Measurements from ENCODE around the gene WDCP. TPM values are rescaled to one million over a fixed set of nuclear protein-coding genes. Genes with fewer than 3 reads are reported as not detected.

Gene WDCP
- total RNA-seq, 3 donors from 2014 or later (not counting 1 experiment from before 2014, with no cell fraction given): 2.4 to 11.8 (median 11.2) TPM

DNA sequence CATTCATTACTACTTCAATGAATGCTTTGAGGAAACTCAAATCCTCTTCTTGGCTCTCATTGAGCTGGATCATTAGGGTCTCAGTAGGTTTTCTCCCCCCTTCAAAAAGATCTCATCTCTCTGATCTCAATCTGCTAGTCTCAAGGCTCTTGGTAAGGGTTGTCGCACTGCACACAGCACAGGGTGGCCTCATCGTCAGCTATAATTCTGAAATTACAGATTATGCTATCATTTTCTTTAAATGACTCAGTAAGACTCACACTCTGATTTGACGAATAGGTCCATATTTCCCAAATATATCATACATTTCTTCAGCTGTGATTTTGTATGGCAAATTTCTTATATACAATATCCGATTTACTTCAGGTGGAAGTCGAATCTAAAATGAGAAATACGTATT, 26.6 kb upstream of the WDCP start:
- 74% methylated on average over 3 of the region's 6 CpGs for WGBS (ENCODE audit: insufficient coverage)
- H3K27me3 Mint-ChIP-seq (ENCODE audit: low read depth in 2 of 2): no peaks in the 10 kb centered on the region
- peaks cover 17% of the 10 kb centered on the region for H3K4me1 ChIP-seq (ENCODE audit: control insufficient read depth, insufficient read depth, low read length)
- DNase-seq (no peak), ATAC-seq (no peak)
- H3K36me3 Mint-ChIP-seq: no peaks in the 10 kb centered on the region
- peak overlapping the region in 1 of 2 donors; percentile 55 for H3K27ac Mint-ChIP-seq
- H3K4me3 ChIP-seq (ENCODE audit: low read length): no peak overlapping the region
- intact Hi-C loops (cut with micrococcal nuclease): no loop called here
- peaks cover 29% of the 10 kb centered on the region for H3K36me3 ChIP-seq (ENCODE audit: control insufficient read depth, insufficient read depth, low read length)
- H3K4me1 Mint-ChIP-seq: peaks cover 12 to 41% of the 10 kb centered on the region in 2 donors
- H3K27ac ChIP-seq (ENCODE audit: low read length): no peak overlapping the region
- no peaks in the 10 kb centered on the region for H3K27me3 ChIP-seq (ENCODE audit: control insufficient read depth, insufficient read depth, low read length)
- H3K4me3 Mint-ChIP-seq: peak overlapping the region; percentile 18
- no peaks in the 10 kb centered on the region for H3K9me3 Mint-ChIP-seq
- H3K9me3 ChIP-seq (ENCODE audit: control insufficient read depth, insufficient read depth, low read length): no peaks in the 10 kb centered on the region
- TF ChIP-seq, protein P1, sequence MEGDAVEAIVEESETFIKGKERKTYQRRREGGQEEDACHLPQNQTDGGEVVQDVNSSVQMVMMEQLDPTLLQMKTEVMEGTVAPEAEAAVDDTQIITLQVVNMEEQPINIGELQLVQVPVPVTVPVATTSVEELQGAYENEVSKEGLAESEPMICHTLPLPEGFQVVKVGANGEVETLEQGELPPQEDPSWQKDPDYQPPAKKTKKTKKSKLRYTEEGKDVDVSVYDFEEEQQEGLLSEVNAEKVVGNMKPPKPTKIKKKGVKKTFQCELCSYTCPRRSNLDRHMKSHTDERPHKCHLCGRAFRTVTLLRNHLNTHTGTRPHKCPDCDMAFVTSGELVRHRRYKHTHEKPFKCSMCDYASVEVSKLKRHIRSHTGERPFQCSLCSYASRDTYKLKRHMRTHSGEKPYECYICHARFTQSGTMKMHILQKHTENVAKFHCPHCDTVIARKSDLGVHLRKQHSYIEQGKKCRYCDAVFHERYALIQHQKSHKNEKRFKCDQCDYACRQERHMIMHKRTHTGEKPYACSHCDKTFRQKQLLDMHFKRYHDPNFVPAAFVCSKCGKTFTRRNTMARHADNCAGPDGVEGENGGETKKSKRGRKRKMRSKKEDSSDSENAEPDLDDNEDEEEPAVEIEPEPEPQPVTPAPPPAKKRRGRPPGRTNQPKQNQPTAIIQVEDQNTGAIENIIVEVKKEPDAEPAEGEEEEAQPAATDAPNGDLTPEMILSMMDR (IDR thresholded peaks at IDR 0.05): no peak

DNA sequence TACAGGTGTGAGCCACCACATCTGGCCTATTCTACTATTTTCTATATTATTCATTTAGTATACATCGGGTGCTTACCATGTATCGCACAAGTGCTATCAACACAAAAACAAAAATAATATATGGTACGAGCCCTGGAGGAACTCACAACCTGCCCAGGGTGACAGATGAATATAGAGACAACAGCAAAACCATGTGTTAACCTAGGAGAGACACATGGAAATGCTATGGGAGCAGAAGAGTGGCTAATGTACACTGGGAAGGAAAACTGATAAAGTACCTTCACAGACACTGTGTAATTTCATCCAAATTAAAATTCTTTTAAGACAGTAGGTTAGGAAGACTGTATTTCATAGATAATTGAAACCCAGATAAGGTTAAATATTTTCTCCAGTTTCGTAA, 25.1 kb upstream of the WDCP start:
- Mint-ChIP-seq H3K4me1 (peaks cover 12 to 35% of the 10 kb centered on the region in 2 donors), H3K27me3 (ENCODE audit: low read depth in 2 of 2) (no peaks in the 10 kb centered on the region), H3K4me3 (no peak overlapping the region), H3K36me3 (no peaks in the 10 kb centered on the region), H3K27ac (no peak overlapping the region), H3K9me3 (no peaks in the 10 kb centered on the region)
- Histone ChIP-seq H3K27ac (ENCODE audit: low read length) (no peak overlapping the region), H3K36me3 (ENCODE audit: control insufficient read depth, insufficient read depth, low read length) (peaks cover 39% of the 10 kb centered on the region), H3K27me3 (ENCODE audit: control insufficient read depth, insufficient read depth, low read length) (no peaks in the 10 kb centered on the region), H3K4me1 (ENCODE audit: control insufficient read depth, insufficient read depth, low read length) (peaks cover 9% of the 10 kb centered on the region), H3K4me3 (ENCODE audit: low read length) (no peak overlapping the region), H3K9me3 (ENCODE audit: control insufficient read depth, insufficient read depth, low read length) (no peaks in the 10 kb centered on the region)
- TF ChIP-seq, protein P1 (IDR thresholded peaks at IDR 0.05): no peak
- ATAC-seq: no peak
- intact Hi-C loops (cut with micrococcal nuclease): no loop called here
- WGBS (ENCODE audit: insufficient coverage): 93% methylated on average over 4 of the region's 4 CpGs
- no peak for DNase-seq

DNA sequence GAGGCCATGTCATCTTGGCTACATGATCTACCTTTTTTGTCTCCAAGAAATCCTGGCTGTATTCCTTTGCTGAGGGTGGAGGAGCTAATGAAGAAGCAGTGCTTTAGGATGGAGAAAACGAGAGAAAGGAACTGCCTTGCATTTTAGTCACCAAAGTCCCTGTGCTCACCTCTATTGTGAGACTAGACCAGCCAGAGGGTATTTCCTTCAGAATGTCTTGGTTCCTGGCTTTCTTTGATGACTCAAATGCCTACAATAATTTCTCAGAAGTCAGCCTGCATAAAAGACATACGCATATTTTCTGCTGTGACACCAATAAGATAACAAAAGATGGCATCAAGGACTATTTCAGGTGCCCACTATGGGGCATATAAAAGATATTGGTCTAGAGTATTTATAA, 18.1 kb upstream of the WDCP start:
- Mint-ChIP-seq H3K4me3 (no peak overlapping the region), H3K4me1 (peaks cover 0 to 10% of the 10 kb centered on the region in 2 donors), H3K27me3 (ENCODE audit: low read depth in 2 of 2) (no peaks in the 10 kb centered on the region), H3K36me3 (peaks cover 6% of the 10 kb centered on the region), H3K27ac (no peak overlapping the region), H3K9me3 (no peaks in the 10 kb centered on the region)
- H3K27ac ChIP-seq (ENCODE audit: low read length): no peak overlapping the region
- WGBS (ENCODE audit: insufficient coverage): 86% methylated on average over 1 of the region's 2 CpGs
- H3K27me3 ChIP-seq (ENCODE audit: control insufficient read depth, insufficient read depth, low read length): no peaks in the 10 kb centered on the region
- intact Hi-C loops (cut with micrococcal nuclease): no loop called here
- ATAC-seq: no peak
- peaks cover 32% of the 10 kb centered on the region for H3K36me3 ChIP-seq (ENCODE audit: control insufficient read depth, insufficient read depth, low read length)
- TF ChIP-seq, protein P1 (IDR thresholded peaks at IDR 0.05): no peak
- H3K4me3 ChIP-seq (ENCODE audit: low read length): no peak overlapping the region
- DNase-seq: no peak
- H3K4me1 ChIP-seq (ENCODE audit: control insufficient read depth, insufficient read depth, low read length): no peaks in the 10 kb centered on the region
- no peaks in the 10 kb centered on the region for H3K9me3 ChIP-seq (ENCODE audit: control insufficient read depth, insufficient read depth, low read length)

DNA sequence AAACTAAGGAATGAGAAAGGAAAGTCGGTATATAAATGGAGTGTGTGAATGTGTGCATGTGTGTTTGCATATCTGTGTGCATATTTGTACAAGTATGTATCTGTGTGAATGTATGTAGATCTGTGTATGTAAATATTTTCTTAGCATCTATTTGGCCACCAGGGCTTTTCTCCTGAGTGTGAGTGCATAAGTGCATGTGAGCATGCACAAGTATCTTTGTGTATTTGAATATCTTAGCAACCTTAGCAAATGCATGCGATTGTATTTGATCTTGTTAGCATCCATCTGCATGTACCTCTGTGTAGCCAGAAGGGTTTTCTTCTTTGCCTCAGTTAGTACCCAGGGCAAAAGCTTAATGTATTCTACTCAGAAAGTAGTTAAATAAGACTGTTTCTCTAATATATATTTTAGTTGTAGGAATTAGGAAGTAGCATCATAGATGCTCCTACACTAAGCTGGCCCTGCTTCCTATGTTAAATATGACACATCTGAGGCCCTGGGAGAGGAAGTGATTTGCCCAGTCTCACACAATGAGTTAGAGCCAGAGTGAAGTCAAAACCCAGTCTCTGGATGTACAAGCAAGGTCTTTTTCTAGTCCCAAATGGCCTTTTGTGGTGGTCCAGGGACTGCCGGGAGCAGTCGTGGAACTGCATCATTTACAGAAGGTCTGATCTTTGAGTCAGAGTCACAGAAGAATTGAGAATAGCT, 11.5 kb upstream of the WDCP start:
- Mint-ChIP-seq H3K4me3 (no peak overlapping the region), H3K27ac (no peak overlapping the region), H3K36me3 (no peaks in the 10 kb centered on the region), H3K4me1 (no peaks in the 10 kb centered on the region), H3K9me3 (no peaks in the 10 kb centered on the region), H3K27me3 (ENCODE audit: low read depth in 2 of 2) (no peaks in the 10 kb centered on the region)
- H3K9me3 ChIP-seq (ENCODE audit: control insufficient read depth, insufficient read depth, low read length): no peaks in the 10 kb centered on the region
- H3K4me3 ChIP-seq (ENCODE audit: low read length): no peak overlapping the region
- no peaks in the 10 kb centered on the region for H3K36me3 ChIP-seq (ENCODE audit: control insufficient read depth, insufficient read depth, low read length)
- H3K27ac ChIP-seq (ENCODE audit: low read length): no peak overlapping the region
- TF ChIP-seq, protein P1 (IDR thresholded peaks at IDR 0.05): no peak
- ATAC-seq (no peak), DNase-seq (no peak)
- intact Hi-C loops (cut with micrococcal nuclease): no loop called here
- no peaks in the 10 kb centered on the region for H3K27me3 ChIP-seq (ENCODE audit: control insufficient read depth, insufficient read depth, low read length)
- 81% methylated on average over 4 of the region's 4 CpGs for WGBS (ENCODE audit: insufficient coverage)
- no peaks in the 10 kb centered on the region for H3K4me1 ChIP-seq (ENCODE audit: control insufficient read depth, insufficient read depth, low read length)

Data from natural killer cell (primary cell).